ENCODE measurements around the gene MRPL9. TPM values are rescaled to one million over a fixed set of nuclear protein-coding genes. Genes with fewer than 3 reads are reported as not detected.
"Not testable (repeated sequence)": the region's sequence is repeated elsewhere in the genome, so short reads cannot be mapped to it uniquely, and the experiment has no call there.

The MRPL9 gene
- total RNA-seq, 1 donor from 2014 or later: 59.9 TPM

DNA sequence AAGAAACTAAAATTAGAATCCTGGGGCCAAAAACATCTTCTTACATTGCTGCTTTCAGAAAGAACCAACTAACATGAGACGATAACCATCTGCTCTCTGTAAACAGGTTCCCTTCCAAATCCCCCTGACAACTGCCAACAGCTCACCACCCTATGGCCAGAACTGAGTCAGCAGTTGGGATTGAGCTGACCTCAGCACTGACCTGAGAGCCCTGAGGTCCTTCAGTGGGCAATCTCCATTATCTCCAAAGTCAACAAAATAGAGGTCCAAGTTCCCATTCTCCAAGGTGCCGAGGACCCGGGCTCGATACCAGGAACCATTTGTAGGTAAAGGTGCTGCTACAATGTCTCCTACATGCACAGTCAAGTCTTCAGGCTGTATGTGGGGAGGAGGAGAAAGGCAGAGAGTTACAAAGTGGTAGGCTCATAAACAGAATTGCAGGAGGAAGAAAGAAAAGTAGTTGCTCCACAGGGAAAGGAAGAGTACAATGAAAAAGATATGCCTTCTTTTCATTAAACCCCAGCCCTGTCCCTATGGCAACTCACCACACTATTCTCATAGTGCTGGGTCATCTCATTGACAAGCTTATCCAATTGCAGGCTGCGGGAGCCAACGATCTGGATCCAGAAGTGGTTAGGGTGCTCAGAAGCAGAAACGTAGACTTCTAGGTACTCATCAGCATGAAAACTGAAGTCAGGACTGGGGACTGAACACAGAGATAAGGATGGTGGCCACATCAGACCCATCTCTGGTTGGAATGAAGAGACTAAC lies 12.8 kb upstream of the MRPL9 start:
- TF ChIP-seq CTCF (IDR thresholded peaks at IDR 0.05): no peak
- no peaks in the 10 kb centered on the region for H3K4me1 ChIP-seq
- ATAC-seq: no peak
- intact Hi-C loops (cut with DNase I): no loop called here
- no peak overlapping the region for H3K4me3 ChIP-seq
- H3K27me3 ChIP-seq (ENCODE audit: low read depth): no peaks in the 10 kb centered on the region
- no peaks in the 10 kb centered on the region for H3K9me3 ChIP-seq
- H3K36me3 ChIP-seq: peaks cover 65% of the 10 kb centered on the region
- H3K27ac ChIP-seq: no peak overlapping the region
- no peak for DNase-seq

- no peaks in the 10 kb centered on the region for H3K9me3 ChIP-seq
- H3K36me3 ChIP-seq: peaks cover 54% of the 10 kb centered on the region
- no peak overlapping the region for H3K27ac ChIP-seq
- ATAC-seq: no peak
- H3K27me3 ChIP-seq (ENCODE audit: low read depth): no peaks in the 10 kb centered on the region
- no peak overlapping the region for H3K4me3 ChIP-seq
- intact Hi-C loops (cut with DNase I): no loop called here
- no peak for TF ChIP-seq CTCF (IDR thresholded peaks at IDR 0.05)
- no peak for DNase-seq
- H3K4me1 ChIP-seq: no peaks in the 10 kb centered on the region
These were observed 11.1 kb upstream of the MRPL9 start for GRCh38 chr1:151774256-151774922.

GRCh38 chr1:151773702-151774101 lies 10.4 kb upstream of the MRPL9 start:
- ATAC-seq (peak; percentile 11 to 24), DNase-seq (no peak)
- Histone ChIP-seq H3K4me3 (no peak overlapping the region), H3K36me3 (peaks cover 49% of the 10 kb centered on the region), H3K27ac (no peak overlapping the region), H3K4me1 (no peaks in the 10 kb centered on the region), H3K27me3 (ENCODE audit: low read depth) (no peaks in the 10 kb centered on the region), H3K9me3 (no peaks in the 10 kb centered on the region)
- TF ChIP-seq CTCF (IDR thresholded peaks at IDR 0.05): no peak
- intact Hi-C loops (cut with DNase I): no loop called here

DNA sequence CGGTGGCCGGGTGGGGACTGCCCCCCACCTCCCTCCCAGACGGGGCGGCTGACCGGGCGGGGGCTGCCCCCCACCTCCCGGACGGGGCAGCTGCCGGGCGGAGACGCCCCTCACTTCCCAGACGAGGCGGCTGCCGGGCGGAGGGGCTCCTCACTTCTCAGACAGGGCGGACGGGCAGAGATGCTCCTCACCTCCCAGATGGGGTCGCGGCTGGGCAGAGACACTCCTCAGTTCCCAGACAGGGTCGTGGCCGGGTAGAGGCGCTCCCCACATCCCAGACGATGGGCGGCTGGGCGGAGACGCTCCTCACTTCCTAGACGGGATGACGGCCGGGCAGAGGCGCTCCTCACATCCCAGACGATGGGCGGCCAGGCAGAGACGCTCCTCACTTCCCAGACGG lies 6.0 kb upstream of the MRPL9 start:
- H3K4me3 ChIP-seq; H3K27me3 ChIP-seq (ENCODE audit: low read depth); H3K9me3 ChIP-seq; DNase-seq; intact Hi-C loops (cut with DNase I); ATAC-seq; H3K27ac ChIP-seq; H3K4me1 ChIP-seq; H3K36me3 ChIP-seq: not testable (repeated sequence)

DNA sequence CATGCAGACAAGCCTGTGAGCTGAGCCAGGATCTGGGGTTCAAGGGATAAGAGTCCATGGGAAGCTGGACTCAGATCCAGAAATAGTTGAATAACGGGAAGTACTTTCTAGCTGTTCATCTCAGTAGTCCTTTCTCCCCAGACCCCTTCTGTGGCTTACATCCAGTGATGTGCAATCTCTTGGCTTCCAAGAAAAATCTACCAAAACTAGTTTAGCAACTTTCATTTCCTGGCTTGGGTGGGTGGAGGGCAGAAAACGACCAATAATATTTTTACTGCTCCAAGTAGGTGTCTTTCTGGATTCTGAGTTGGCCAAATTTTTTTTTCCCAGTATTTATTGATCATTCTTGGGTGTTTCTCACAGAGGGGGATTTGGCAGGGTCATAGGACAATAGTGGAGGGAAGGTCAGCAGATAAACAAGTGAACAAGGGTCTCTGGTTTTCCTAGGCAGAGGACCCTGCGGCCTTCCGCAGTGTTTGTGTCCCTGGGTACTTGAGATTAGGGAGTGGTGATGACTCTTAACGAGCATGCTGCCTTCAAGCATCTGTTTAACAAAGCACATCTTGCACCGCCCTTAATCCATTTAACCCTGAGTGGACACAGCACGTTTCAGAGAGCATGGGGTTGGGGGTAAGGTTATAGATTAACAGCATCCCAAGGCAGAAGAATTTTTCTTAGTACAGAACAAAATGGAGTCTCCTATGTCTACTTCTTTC lies 5.2 kb upstream of the MRPL9 start:
- H3K36me3 ChIP-seq; intact Hi-C loops (cut with DNase I); H3K9me3 ChIP-seq; H3K27me3 ChIP-seq (ENCODE audit: low read depth); DNase-seq; H3K4me3 ChIP-seq: not testable (repeated sequence)
- peaks cover 14% of the 10 kb centered on the region for H3K4me1 ChIP-seq
- ATAC-seq: peak; percentile 79 to 84
- H3K27ac ChIP-seq: peak overlapping the region; percentile 47

- TF ChIP-seq CTCF (IDR thresholded peaks at IDR 0.05): no peak
- H3K9me3 ChIP-seq: no peaks in the 10 kb centered on the region
- H3K36me3 ChIP-seq: peaks cover 32% of the 10 kb centered on the region
- H3K4me1 ChIP-seq: peaks cover 14% of the 10 kb centered on the region
- intact Hi-C loops (cut with DNase I): no loop called here
- peak overlapping the region; percentile 86 for H3K27ac ChIP-seq
- H3K27me3 ChIP-seq (ENCODE audit: low read depth): no peaks in the 10 kb centered on the region
- peak overlapping the region; percentile 75 for H3K4me3 ChIP-seq
- DNase-seq: no peak
- peak in 1 of 2 donors; percentile 7 for ATAC-seq
These were observed 694 bp upstream of the MRPL9 start for GRCh38 chr1:151763990-151764389.
